Stimulated activated naive CD4-positive, alpha-beta T cell (primary cell): ENCODE measurements around the gene ERP29.
"Not testable (repeated sequence)": the region's sequence is repeated elsewhere in the genome, so short reads cannot be mapped to it uniquely, and the experiment has no call there.

ENCODE experiments used
- DNase-seq, 6 experiments: peaks; one replicate each; lab custom pipeline; 2025; lab: John Stamatoyannopoulos, UW

The ERP29 gene

GRCh38 chr12:112012775-112013600 lies at the start of gene ERP29, which contains the start of gene TMEM116:
Gene ERP29 (plus strand): TSS chr12:112013426. CDS start chr12:112013466, 40 bp downstream.
Gene TMEM116 (minus strand): TSS chr12:112013165. CDS start chr12:112005270, 7,895 bp downstream.
- peak; percentile 98 to 100 (median 100) for DNase-seq

GRCh38 chr12:111964935-111965334 lies 48.3 kb upstream of the ERP29 start:
- DNase-seq: no peak

GRCh38 chr12:111971800-111972199 lies 41.4 kb upstream of the ERP29 start:
- no peak for DNase-seq

- DNase-seq: no peak
These were observed 37.9 kb upstream of the ERP29 start for GRCh38 chr12:111975161-111975931.

GRCh38 chr12:111976291-111976690 lies 36.9 kb upstream of the ERP29 start:
- DNase-seq: no peak

DNA sequence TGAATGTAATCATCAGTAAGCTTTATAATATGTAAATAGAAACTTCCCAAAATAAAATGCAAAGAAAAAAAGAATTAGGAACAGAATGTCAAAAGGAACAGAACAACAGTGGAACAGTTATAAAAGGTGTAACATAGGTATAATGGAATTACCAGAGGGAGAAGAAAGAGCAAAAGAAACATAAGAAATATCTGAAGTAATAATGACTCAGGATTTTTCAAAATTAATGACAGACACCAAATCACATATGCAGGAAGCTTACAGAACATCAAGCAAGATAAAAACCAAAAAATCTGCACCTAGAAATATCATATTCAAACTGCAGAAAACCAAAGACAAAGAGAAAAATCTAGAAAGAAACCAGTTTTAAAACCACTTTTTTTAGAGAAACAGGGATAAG lies 36.4 kb upstream of the ERP29 start:
- DNase-seq: no peak

DNA sequence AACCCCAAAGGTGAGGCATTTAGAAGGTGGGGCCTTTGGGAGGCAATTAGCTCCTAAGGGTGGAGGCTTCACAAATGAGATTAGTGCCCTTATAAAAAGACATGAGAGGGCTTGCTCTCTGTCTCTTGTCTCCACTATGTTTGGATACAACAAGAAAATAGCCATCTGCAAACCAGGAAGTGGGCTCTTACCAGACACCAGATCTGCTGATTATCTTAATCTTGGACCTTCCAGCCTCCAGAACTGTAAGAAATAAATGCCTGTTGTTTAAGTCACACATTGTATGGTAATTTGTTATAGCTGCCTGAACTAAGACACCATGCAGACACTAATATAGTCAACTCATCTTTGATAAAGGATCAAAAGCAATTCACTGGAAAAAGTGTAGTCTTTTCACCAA lies 34.7 kb upstream of the ERP29 start:
- no peak for DNase-seq

DNA sequence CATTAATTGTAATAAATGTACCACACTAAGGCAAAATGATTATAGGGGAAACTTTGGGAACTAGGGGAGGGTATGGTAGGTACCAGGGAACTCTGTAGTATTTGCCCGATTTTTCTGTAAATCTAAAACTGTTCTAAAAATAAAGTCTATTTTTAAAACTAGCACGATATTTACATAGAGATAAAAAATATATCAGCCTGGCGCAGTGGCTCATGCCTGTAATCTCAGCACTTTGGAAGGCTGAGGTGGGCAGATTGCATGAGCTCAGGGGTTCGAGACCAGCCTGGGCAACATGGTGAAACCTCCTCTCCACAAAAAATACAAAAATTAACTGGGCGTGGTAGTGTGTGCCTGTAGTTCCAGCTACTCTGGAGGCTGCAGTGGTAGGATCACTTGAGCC lies 32.6 kb upstream of the ERP29 start:
- DNase-seq: no peak

DNA sequence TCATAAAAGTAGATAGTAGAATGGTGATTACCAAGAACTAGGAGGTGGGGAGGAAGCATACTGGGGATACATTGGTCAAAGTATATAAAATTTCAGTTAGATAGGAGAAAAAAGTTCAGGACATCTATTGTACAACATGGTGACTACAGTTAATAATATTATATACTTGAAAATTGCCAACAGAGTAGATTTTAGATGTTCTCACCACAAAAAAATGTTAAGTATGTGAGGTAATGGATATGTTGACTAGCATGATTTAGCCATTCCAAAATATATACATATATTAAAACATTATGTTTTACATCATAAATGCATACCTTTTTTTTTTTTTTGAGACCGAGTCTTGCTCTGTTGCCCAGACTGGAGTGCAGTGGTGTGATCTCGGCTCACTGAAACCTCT lies 31.2 kb upstream of the ERP29 start:
- DNase-seq: no peak

- DNase-seq: no peak
These were observed 28.4 kb upstream of the ERP29 start for GRCh38 chr12:111984820-111985219.

DNA sequence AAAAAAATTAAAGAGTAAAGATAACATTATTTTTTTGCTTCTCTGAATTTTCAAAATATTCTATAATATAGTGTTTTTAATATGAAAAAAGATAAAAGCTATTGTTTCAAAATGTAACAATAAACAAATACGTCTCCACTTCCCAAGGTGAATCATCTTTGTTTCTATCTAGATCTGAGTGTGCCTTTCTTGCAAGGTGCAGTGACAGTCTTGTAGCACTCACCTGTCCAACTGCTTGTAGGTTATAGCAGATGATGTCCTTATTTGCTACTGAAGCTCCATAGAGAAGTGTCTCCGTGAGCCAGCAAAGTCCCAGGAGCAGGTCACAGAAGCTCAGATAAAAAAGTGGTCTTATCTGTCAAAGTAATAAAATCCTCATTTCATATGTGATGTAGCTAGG lies 21.7 kb upstream of the ERP29 start:
- DNase-seq: no peak

- DNase-seq: peak in 2 of 6 experiments; percentile 6 to 16
These were observed 21.3 kb upstream of the ERP29 start for GRCh38 chr12:111991946-111992345.

GRCh38 chr12:111992464-111992863 lies 20.8 kb upstream of the ERP29 start:
- DNase-seq: no peak

DNA sequence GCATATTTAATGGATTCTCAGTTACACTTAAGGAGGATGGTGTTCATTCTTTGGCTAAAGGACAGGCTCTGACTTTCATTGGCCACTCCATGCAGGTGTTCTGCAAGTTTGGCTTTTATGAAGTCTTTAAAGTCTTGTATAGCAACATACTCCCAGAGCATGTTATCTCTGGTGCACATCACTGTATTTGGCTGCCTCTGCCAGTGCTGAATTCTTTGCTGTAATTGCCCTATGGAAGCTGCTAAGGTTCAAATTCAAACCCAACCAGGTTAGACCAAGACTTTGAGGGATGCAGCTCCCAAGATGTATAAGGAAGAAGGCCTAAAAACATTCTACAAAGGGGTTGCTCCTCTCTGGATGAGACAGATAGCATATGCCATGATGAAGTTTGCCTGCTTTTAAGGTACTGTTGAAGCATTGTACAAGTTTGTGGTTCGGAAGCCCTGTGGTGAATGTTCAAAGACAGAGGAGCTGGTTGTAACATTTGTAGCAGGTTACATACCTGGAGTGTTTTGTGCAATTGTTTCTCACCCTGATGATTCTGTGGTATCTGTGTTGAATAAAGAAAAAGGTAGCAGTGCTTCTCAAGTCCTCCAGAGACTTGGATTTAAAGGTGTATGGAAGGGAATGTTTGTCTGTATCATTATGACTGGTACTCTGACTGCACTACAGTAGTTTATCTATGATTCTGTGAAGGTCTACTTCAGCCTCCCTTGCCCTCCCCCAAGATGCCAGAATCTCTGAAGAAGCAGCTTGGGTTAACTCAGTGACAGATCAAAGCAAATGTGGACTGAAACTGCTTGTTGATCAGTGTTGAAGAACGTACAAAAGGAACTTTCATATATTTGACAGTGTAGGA lies 19.7 kb upstream of the ERP29 start:
- peak in 4 of 6 experiments; percentile 28 to 89 (median 80) for DNase-seq

DNA sequence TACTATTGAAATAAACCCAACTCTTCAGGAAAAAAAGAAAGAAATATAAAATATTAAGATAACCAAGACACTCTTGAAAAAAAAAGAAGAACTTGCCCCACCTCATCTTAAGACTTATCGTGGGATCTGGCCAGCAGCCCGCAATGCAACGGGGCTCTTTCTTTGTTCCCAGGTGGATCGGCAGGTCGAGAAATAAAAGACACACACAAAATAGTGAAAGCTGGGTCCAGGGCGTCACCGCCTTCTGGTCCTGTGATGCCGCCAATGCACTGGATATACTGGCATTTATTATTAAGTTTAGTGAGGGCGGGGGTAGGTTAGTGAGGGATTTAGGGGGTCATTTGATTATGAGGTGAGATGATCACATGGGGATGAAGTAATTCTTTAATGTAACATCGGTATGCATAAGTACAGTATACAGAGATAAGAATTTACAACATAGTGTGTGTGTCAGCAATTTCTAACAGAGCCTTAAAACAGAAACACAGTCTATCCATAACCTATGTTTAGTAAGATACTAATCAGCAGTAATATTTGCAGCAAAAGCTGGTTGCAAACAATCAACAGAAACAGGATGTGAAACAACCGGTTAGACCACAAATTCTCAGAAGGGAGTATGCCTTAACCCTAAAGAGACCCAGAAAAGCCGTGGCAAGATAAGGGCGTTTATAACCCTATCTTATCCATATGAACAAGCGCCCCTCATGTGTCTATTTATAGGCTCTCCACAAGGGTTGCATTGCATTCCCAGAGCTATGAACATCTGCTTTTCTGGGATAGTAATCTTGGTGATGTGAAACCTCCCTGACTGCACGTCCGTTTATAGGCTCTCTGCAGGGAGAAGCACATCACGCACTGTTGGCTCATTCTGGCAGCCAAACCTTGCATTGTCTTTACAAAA lies 18.8 kb upstream of the ERP29 start:
- DNase-seq: peak in 3 of 6 experiments; percentile 10 to 39 (median 31)

DNA sequence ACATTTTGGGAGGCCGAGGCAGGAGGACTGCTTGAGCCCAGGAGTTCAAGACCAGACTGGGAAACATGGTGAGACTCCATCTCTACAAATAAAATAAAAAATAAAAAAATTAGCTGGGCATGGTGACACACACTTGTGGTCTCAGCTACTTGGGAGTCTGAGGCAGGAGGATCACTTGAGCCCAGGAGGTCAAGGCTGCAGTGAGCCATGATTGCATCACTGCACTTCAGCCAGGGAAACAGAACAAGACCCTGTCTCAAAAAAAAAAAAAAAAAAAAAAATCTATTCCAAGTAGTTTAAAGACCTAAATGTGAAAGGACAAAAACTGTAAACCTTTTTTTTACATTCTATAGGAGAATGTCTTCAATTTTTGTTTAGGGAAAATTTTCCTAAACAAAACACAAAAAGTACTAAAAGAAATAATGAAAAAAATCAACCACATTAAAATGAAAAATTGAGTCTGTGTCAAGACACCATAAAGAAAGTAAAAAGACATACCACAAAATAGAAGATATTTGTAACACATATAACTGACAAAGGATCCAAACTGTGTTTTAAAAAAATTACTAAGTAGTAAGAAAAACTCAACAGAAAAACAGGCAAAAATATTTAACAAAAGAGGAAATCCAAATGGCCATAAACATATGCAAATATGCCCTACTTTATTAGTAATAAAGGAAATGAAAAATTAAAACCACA lies 17.3 kb upstream of the ERP29 start:
- no peak for DNase-seq

DNA sequence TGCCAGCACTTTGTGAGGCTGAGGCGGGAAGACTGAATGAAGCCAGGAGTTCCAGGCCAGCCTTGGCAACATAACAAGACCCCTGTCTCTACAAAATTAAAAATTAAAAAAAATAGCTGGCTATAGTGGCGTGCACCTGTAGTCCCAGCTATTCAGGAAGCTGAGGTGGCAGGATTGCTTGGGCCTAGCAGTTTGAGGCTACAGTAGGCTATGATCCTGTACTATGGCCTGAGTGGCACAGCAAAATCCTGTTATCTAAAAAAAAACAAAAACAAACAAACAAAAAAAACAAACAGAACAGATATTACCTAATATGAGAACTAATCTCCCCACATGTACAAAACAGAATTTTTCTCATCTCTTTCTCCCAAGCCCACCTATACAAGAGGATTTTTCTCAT lies 15.9 kb upstream of the ERP29 start:
- no peak for DNase-seq

- no peak for DNase-seq
These were observed 15.2 kb upstream of the ERP29 start for GRCh38 chr12:111998015-111998414.

GRCh38 chr12:111999129-111999528 lies 14.1 kb upstream of the ERP29 start:
- not testable (repeated sequence) for DNase-seq

GRCh38 chr12:112000820-112001219 lies 12.4 kb upstream of the ERP29 start:
- no peak for DNase-seq
